Embryonic facial prominence (tissue), 1 donor: ENCODE measurements around the gene FAM234B.

Source experiments
- DNase-seq: peaks from one replicate; pipeline ENCODE4 v3.0.0-alpha.2; 2016; ENCODE audit errors: extremely low spot score

The FAM234B gene

DNA sequence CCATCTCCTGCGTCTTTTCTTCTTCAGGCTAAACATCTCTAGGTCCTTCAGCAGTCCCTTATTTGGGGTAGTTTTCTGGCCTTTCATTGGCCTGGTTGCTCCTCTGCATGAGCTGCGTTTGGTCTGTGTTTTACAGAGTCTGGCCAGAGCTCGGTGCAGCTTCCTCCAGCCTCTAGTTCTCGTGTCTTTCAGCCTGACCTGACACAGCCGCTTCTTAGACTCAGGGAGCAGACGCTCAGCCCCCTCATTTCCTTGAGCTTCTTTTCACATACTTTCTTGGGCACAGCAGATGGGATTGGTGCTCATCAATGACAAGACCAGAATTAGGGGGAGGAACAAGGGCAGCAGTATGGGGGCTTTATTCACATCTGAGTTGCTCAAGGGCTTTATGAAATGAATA is 72.8 kb downstream of the FAM234B start:
- DNase-seq: no peak

DNA sequence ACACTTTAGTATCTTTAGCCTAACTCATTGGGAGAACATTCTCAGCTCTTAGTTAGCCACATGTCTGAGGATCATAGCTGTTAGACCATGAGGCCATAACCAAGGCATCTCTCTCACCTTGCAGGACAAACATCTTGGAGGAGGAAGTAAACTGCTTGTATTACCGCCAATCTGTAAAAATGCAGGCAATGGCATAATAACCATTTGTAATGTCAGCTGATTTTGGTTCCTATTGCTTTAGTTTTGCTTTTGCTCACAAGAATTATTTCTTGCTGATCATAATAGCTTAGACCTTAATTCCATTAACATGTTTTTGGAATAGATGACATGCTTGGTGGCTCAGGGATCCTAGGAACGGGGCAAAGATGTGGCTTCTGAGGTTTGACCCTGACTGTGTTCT is 75.6 kb downstream of the FAM234B start:
- no peak for DNase-seq

DNA sequence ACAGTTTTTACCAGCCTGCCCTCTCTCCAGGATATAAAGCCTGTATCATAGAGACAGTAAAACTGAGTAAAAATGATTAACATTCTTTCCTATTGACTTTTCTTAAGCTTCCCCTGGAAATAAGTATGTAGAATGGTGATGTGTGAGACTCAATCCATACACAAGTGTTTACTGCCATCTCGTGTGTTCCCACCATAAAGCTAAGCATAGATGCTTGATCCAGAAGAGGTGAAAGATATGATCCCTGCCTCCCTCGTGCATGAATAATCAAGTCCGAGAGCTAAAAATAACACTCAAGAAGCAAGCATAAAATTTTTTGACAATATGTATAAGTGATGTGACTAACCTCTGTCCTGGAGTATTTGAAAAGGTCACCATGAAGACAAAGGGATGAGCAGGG is 76.2 kb downstream of the FAM234B start:
- DNase-seq: no peak

DNA sequence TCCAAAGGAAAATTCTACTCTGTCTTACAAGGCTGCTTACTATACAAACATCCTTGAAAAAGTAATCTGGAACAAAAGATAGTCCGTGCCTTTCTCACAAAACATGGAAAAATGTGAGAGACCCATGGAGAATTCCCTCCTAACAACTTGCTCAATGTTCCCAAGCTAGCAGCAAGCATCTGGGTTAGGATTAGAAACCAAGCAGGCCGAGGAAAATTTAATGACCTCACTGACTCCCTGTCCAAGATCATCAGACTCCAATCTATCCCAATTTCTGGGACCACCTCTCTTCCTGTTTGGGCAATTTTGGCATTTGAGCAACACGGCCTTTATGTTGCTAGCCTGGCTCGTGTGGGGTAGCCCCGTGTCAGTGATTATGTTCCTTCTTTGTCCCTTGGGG is 77.4 kb downstream of the FAM234B start:
- DNase-seq: no peak

DNA sequence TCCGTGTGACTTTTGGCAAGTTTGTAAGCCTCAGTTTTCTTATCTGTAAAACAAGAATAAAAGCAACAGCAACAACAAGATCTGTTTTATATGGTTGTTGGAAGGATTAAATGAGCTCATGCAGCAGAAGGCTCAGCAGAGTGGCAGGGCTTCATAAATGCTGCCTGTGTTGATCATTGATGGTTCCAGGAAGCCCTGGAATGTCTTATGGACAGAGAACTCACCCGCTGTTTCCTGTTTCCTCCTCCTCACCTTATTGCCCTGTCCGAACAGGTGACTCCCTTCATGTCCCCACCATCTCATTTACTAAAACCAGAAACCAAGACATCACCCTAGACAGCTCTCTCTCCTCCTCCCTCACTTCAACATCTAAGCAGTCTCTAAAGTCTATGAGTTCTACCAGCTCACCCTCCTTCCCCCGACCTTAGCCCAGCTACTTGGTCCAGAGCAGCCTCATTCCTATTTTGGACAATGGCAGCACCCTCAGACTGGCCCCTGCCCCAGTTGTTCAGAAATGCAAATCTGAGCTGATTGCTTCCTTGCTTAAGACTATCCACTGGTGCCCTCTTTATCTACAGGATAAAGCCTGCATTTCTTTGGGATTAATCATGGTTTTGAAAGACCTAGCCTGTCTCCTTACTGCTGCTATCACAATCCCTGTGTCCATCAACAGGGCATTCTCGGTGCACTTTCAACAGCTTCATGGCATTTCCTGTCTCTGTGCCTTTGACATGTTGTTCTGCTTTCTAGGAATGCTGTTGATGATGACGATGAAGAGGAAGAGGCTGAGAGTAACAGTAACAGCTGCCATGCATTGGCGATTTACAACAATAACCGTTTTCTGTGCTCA is 80.7 kb downstream of the FAM234B start:
- DNase-seq: no peak

DNA sequence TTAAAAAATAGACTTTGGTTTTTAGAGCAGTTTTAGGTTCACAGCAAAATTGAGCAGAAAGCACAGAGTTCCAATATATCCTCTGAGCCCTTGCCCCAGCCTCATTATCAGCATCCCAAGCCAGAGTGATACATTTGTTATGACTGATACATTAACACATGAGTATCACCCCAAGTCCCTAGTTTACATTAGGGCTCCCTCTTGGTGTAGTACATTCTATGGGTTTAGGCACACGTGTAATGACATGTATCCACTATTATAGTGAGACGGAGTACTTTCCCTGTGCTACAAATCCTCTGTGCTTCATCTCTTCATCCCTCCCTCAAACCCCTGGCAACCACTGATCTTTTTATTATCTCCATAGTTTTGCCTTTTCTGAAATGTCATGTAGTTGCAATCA is 81.8 kb downstream of the FAM234B start:
- no peak for DNase-seq

DNA sequence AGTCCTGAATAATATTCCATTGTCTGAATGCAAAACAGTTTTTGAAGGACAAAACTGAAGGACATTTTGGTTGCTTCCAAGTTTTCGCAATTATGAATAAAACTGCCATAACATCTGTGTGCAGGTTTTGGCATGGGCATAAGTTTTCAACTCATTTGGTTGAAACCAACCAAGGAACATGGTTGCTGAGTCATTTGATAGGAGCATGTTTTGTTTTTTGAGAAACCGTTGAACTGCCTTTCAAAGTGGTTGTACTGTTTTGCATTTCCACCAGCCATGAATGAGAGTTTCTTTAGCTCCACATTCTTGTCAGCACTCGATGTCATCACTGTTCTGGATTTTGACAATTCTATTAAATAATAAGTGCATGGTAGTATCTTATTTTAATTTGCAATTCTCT is 82.3 kb downstream of the FAM234B start:
- no peak for DNase-seq

DNA sequence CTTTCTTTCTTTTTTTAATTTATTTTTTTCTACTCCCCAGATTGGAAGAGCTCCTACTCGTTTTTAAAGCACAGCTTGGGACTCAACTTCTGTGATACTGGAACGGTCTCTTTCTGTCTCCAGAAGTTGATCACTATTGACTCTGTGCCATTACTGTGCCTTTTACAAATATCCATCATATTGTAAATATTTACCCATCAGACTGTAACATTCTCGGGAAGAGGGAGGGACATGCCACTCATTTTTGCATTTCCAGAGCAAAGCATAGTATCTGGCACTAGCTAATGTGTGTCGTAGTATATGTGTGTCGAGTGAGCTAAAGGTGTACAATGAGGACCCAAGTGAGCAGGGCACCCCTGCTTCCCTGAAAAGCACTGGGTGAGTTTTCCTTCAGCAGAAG is 83.3 kb downstream of the FAM234B start:
- DNase-seq: no peak

DNA sequence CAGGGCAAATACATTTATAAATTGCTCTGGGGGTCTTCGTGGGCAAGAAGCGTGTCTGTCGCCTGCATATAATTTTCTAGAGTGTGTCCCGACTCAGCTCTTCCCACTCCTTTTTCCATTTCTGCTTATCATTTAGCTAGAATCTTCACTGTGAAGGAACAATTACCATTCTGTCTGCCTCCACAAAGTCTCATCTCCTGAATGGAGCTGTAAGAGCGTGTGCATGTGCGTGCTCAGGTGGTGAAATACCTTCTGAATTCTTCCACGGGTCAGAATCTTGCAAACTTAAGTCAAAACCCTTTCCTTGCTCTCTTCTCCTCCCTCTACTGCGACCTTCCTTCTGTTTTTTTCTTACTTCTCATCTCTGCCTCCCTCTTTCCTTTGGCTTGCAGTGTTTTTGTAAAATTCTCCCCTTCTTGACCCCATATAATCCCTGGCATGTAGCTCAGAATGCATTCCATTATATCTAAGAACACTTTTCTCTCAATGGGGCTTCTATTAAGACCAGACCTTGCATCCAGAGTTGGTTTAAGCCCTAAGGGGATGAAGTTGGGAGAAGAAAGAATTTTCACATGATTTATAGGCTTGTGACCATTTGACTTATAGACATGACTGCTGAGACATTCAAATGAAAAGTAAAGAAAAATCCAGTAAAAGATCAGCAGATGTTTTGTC is 84.2 kb downstream of the FAM234B start:
- no peak for DNase-seq

DNA sequence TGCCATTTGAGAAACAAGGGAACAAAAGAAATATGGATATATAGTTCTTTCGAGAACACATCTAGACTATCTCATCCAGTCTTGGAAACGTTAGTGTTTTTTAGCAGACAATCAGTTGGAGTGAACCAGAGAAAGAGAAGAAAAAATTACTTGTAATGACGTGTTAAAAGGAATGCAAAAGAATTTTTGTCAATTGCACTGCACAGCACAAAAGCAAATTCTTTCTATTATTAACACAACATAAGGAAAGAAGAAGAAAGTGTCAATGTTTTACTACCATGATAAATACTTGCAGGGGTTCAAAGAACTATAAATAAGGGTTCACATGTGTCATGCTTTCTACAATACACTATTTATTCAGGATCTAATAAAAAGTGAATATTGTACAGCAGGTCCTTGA is 86.8 kb downstream of the FAM234B start:
- DNase-seq: no peak
